GM10847 (cell line): ENCODE data around the gene RASGRP2.

ENCODE experiments used
- POLR2A ChIP-seq: IDR thresholded peaks from 2 replicates; pipeline ENCODE4 v1.6.1; 2011; ENCODE audit not compliant: insufficient read length; ENCODE audit errors: extremely low read depth

RASGRP2 gene

DNA sequence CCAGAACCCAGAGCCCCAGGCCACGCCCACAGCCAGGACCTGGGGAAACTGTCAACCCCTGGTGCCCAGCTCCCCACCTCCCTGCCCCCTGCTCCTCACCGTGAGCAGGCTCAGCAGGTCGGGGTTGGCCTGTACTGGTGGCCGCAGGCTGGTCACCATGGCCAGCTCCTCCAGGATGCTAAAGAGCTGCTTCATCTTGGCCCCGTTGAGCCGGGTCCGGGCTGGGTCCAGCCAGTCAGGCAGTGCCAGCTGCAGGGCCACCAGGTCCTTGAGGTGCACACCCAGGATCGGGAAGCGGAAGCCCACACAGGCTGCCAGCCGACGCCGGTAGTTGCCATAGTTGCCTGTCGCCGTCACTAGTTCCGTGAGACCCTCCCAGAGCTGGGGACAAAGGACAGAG is 7.3 kb downstream of the RASGRP2 start:
- TF ChIP-seq POLR2A, result no peak

DNA sequence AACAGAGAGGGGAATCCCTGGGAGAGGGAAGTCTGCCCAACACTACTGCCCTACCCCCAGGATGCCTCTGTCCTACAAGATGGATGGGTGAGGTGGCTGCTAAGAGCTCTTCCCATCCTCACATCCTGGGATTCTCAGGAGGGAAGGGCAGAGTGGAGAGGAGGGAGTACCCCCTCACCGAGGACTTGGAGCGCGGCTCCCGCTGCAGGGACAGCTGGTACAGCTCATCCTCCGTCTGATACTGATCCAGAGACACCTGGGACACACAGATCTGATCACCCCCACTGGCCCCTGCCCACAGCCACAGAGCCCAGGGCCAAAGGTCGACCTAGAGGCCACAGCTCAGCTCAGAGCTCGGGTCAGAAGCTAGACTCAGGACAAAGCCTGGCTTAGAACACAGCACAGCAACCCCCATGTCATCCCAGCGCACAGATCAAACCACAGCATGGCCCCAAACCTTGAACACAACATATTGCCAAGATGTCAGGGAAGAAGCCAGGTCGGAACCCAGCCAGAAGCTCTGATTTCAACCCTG is 8.2 kb downstream of the RASGRP2 start:
- TF ChIP-seq POLR2A, result no peak

DNA sequence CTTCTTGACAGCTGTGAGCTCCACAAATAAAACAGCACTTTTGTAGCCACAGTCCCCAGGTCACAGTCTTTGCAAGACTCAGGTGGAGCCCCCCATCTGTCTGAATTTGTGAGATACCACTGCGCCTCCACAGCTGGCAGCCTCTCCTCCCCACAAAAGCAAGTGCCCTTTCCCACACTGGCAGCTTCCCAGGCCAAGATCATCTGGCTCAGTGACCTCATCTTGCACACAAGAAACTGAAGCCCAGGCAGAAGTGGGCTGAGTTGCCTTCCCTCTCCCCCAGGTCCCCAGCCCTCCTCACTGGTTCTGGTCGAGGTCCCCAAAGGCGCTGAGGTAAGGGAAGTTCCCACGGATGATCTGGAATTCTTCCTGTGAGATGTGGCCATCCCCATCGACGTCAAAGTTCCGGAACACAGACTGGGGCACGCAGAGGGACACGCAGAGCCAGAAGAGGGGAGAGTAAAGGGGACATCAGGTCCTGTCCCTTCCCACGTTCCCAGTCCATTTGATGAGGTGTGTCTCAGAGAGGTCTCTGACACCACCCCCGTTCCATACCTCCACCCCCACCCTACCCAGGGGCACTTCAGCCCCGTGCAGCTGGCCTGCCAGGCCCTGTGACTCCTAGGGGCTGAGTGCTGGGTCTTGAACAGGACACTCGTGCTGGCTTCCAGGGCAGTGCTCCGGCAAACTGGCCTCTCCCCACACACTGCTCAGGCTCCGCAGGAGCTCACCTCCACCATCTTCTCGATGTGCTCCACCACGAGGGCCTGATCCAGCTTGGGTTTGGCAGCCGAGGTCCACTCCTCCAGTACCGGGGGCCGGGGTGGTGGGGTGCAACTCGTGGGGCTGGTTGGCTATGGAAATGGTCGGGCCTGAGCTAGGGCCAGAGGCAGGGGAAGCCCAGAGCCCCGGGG is 8.9 kb downstream of the RASGRP2 start:
- TF ChIP-seq POLR2A, result no peak

DNA sequence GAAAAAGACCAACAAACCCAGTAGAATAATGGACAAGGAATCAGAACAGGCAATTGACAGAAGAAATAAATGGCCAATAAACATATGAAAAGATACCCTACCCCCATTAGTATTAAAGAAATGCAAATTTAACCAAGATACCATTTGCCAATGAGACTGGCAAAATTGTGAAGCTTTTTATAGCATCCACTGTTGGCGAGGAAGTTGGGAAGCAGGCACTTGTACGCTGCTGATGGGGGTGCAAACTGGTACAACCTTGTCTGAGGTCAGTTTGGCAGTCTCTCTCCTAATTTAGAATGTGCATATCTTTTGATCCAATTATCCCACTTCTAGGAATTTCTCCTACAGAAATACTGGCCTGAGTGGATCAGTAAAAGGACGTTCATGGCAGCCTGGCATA is 12.3 kb downstream of the RASGRP2 start:
- TF ChIP-seq POLR2A, result no peak

DNA sequence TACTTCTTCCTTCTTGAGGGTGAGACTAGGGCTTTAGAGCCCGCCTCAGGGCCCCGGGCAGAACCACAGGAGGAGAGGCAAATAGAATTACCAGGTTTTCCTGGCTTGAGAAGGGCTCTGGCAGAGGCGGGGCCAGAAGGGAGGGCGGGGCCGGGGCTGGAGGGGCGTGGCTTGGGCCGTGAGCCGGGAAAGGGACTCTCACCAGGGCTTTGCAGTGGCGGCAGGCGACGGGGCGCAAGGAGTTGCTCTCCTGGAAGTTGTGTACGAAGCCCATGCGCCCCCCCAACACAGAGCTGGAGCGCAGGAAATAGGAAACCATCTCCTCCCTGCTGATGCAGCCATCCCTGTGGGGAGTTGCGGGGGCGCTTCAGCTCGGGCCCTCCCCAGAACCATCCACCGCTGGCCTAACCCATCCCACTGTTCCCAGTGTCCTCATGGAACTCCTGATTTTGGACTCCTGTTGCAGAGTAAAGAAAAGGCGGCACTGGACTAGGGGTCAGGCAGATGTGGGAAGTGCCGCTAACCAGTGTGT is 14.0 kb downstream of the RASGRP2 start:
- TF ChIP-seq POLR2A, result no peak

DNA sequence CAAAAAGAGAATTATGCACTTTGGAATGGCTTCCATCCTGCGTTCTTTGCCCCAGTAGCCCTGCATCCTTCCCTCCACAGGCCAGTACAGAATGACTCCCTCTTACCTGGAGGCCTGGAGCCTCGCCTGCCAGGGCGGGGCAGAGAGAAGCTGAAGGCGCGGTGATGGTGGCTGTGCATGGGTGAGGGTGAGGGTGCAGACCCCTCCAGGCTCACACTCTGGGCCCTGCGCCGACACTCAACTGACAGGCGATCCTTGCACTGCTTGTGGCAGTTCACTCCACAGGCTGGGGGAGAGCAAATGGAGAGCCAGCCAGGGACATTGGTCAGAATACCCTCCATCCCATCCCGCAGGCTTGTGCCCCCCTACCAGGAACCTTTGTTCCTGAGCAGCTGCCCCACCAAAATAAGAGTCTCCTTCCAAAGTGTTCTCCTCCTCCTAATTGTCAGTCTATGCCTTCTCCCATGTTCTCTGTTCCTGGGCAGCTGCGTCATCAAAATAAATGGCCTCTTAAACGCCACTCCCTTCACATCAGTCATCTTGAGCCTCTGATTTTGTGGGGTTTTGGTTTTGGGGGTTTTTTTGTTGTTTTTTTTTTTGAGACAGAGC is 15.1 kb downstream of the RASGRP2 start:
- TF ChIP-seq POLR2A, result no peak

DNA sequence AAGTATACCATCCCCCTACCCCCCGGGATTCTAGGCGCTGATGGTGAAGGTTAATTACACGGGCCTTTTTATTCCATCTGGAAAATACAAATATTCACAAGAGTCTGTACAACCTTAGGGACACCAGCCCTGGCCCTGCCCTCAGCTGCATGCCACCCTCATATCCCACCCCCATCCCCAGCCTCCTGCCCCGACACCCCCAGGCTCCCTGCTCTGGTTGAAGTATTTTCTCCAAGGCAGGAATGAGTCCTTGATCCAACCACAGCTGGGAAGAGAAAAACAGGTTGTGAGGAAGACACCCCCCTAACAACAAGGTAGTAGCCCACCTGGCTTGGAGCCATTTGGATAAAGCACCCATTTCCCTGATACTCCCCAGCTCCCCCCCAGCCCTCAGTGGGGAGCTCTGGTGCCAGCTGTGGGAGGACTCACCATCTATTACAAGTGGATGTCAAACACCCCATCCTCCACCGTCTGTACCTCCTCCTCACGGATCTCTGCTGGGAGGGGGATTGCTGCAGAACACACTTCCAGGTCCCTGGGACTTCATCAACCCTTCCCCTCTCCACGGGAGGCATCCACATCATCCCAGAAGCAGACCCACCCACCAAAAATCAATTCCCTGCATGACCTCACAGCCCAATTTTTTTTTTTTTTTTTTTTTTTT is 16.9 kb downstream of the RASGRP2 start:
- TF ChIP-seq POLR2A, result no peak

DNA sequence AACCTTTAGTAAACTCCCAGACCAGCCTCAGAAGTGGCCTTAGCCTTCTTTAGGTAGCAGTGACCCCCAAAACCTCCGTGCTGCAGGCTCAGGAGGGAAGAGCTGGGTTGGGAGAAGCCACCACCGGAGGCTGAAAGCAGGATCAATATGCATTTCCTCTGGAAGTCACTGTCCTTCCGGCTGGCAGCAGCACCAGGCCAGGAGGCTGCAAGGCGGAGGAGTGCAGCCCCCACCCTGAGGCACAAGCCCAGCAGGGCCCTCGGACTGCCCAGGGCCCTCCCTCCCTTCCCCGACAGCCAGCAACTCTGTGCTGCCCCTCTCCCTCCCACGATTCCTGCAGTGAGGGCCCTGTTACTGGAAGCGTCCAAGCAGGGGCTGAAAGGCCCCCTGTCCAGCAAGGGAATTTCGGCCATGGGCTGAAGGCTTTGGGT is 17.7 kb downstream of the RASGRP2 start:
- TF ChIP-seq POLR2A, result no peak

DNA sequence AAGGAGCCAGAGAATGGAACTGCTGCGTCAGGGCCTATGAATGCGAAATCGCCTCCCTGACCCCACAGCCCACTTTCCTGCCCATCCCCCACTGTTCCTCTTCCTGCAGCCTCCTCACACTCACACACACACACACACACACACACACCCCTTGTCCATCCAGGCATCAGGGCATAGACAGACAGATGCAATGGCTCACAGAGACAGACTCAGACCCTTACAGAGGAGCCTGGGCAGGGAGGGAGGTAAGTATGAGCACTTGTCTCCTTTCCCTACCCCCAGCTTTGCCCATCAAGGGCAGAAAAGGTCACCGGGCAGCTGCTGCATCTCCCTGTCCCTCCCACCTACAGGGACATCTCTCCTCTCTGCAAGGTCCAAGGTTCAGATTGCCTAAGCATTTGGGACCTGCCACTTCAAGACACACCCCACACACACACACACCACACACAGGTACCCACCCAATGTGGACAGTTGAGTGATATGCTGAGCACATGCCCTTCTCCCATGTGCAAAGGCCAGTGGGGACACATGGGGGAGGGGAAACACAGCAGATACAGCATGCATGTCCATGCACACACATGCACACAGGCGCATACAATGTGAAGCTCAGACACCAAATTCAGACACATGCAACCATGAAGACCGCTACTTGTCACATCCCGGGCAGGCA is 18.9 kb downstream of the RASGRP2 start:
- no peak for TF ChIP-seq POLR2A

DNA sequence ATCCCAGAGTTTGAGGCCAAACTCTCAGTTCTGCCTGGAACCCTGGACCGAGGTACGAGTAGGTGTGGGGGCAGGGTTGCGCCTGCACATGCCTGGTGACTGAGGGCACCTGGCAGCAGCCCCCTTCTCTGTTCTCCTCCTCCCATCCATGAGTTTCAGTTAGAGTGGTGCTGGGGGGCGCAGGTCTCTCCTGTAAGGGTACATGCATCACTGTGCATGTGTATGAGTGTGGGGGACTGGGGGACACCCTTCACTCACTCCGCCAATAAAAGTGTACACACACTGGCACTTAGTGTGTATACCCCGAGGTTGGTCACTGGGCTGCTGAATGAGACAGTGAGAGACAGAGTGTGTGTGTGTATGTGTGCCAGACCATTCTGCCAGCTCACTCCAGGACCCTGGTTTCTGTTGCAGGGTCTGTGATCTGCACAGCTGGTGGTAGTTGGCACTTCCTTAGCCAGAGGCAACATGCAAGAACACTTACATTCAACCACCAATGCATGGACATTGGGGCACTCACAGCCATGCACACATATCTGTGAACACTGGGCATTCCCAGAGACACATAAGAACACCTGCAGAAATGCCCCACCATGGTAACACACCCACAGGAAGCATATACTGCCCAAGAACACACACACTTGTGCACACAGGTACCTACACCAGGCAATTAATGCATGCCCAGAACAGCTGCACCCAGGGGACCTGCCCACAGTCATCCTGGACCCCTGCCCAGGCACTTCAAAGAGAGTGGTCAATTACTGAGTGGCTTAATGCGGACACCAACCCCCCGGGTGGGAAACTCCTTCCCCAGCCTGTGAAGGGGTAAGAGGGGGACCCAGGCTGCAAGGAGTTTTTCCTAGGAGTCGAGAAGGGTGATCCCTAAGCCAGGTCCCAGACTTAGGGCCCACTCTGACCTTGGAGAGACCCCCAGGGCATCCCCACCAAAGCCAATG is 19.8 kb downstream of the RASGRP2 start:
- no peak for TF ChIP-seq POLR2A

DNA sequence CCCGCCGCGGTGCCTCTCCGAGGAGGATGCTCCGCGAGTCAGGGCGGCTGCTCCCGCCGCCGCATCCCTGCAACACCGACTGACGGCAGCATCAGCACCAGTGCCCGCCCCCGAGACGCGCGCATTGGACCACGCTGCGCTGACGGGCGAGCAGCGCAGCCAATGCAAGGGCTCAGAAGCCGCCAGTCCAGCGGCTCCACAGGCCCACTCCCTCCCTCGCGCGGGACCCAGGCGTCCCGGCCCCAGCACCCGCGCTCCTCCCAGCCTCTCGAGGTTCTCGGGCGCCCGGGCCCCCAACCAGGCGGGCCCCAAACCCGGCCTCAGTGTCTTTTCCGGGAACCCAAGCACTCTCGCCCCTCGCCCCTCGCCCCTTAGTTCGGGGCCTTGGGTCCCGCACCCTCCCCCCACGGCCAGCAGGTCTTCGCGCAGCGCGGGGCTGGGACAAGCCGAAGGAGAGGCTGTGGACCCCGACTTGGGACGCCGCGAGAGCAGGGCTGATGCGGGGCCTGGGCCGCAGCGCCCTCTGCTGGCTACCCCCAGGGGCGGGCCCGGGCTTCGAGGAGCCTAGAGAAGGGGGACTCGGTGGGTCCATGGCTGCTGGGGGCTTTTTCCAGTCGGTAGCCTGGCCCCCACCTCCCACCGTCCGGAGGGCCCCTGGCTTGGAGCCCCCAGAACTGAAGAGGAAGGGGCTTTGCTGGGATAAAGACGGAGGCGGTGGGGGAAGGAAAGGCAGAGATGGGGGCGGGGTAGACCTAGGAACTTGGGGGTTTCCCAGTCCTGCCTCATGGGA is 20.6 kb downstream of the RASGRP2 start, which contains the start of gene NRXN2:
TSS of gene NRXN2 (minus strand) at position 81 of the 790 bp plus-strand sequence. CDS start 9,498 bp downstream, outside the sequence.
- TF ChIP-seq POLR2A, result no peak

DNA sequence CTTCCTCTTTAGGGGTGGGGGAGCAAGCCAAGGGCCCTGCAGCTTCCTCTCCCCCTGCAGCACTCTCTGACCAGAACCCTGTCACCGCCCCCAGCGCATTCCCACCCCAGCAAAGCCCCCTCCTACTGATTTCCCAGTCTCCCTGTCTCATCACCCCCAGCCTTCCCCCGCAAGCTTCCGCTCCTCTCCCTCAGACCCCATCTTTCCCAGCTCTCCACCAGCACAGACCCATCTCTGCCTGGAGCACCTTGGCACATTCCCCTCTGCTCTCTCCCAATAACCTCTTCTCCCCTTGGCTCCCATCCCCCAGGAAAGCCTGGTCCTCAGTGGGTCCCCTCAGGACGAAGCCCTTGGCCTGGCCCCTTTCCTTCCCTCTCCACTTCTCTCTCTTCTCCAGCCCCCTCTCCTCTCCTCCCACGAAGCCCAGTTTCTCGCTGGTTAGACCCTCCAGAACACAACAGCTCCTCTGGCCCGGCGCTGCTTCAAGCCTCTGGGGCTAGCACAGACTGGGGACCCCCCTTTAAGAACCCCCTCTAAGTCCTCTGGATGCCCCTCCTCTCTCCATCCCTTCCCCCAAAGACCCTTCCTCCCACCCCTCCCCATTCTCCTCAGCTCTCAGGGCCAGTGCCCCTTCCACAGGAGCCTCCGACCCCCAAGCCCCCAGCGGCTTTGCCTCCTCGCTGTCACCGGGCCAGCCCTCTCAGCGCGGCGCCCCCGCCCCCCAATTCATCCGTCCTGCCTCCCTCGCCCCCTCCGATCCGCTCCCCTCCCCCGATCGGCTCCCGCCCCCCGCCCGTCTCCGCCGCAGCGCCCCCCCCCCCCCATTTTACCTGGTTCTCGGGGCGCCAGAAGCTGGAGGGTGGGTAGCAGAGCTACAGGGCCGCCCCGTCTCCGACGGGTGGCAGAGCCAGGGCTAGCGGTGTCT is 21.5 kb downstream of the RASGRP2 start:
- TF ChIP-seq POLR2A, result no peak
